Tibial nerve (tissue), 4 donors: ENCODE results near the gene SPATA16. TPM values are rescaled to one million over a fixed set of nuclear protein-coding genes. Genes with fewer than 3 reads are reported as not detected.
"Not testable (repeated sequence)": the region's sequence is repeated elsewhere in the genome, so short reads cannot be mapped to it uniquely, and the experiment has no call there.

ENCODE experiments used
- DNase-seq, 2 donors: peaks; one replicate each; pipeline ENCODE4 v3.0.0-alpha.2; 2019; ENCODE audit warnings: low spot score in 2 of 2
- H3K27ac ChIP-seq, 4 donors: fragments of 200-600 bp; sonication (generic) in 3 of 4; one replicate each; pipeline ENCODE4 v1.5.1; 2017 to 2019; ENCODE audit warnings: mild to moderate bottlenecking in 1 of 4
- H3K27me3 ChIP-seq, 2 donors: fragments of 200-600 bp; sonication (generic) in 1 of 2; one replicate each; pipeline versions ENCODE4 v1.5.1 to v1.6.0; 2017 to 2019
- H3K36me3 ChIP-seq, 3 donors: fragments of 200-600 bp; sonication (generic); one replicate each; pipeline ENCODE4 v1.5.1; 2018 to 2019
- H3K4me1 ChIP-seq, 4 donors: fragments of 200-600 bp; sonication (generic) in 3 of 4; one replicate each; pipeline ENCODE4 v1.5.1; 2017 to 2019
- H3K4me3 ChIP-seq, 4 donors: fragments of 200-600 bp; sonication (generic) in 3 of 4; one replicate each; pipeline ENCODE4 v1.5.1; 2017 to 2019; ENCODE audit warnings: mild to moderate bottlenecking in 1 of 4, moderate library complexity in 1 of 4
- H3K9me3 ChIP-seq, 4 donors: fragments of 200-600 bp; sonication (generic) in 3 of 4; one replicate each; pipeline ENCODE4 v1.5.1; 2017 to 2019
- EP300 ChIP-seq, 2 donors: sonication (generic); formaldehyde crosslinking; IDR thresholded peaks; one replicate each; pipeline ENCODE4 v1.6.1; 2017; ENCODE audit warnings: antibody characterized with exemption in 2 of 2, mild to moderate bottlenecking in 1 of 2
- POLR2A ChIP-seq, 2 donors: fragments of 450-650 bp; IDR thresholded peaks; one replicate each; pipeline ENCODE4 v1.6.1; 2017; ENCODE audit warnings: antibody characterized with exemption in 2 of 2, mild to moderate bottlenecking in 2 of 2, moderate library complexity in 2 of 2
- WGBS, 2 donors: methylation state at CpG; one replicate each; pipeline ENCODE4 v1.1.5; 2018; 5-methylcytosine and 5-hydroxymethylcytosine counted together
- total RNA-seq, 4 donors: library from RNA; depleted of rRNA; stranded (reverse); fragments of >200 nt; gene quantifications; one replicate each; pipeline ENCODE4 v1.1.0, GENCODE V29; 2016
- TF ChIP-seq, protein P1 (sequence below), 5 experiments: fragments of 200-600 bp in 3 of 5; fragments of 450-650 bp in 2 of 5; sonication (generic) in 3 of 5; IDR thresholded peaks; one replicate each; pipeline ENCODE4 v1.5.1; 2016 to 2019; ENCODE audit warnings: antibody characterized with exemption in 5 of 5, mild to moderate bottlenecking in 3 of 5, moderate library complexity in 2 of 5

The SPATA16 gene
- total RNA-seq, 4 donors from 2014 or later = not detected

DNA sequence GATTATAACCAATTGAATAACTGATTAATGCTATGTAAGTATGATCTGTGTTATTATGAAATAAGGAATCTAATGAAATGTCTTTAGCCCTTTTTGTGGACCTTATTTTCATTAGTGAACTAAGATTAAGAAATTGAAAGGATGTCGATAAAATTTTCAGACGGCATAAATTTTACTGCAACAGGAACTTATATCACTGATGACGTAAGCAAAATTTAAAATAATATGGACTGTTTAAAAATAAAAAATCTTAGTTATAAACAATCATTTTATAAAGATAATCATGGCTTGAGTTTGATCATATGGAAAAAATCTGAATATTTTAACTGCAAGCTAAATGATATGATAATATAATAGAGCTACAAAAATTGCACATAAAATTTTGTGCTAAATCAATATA is 112.7 kb downstream of the SPATA16 start:
- 97% methylated on average over 3 of the region's 3 CpGs for WGBS, 2 donors
- TF ChIP-seq, protein P1, sequence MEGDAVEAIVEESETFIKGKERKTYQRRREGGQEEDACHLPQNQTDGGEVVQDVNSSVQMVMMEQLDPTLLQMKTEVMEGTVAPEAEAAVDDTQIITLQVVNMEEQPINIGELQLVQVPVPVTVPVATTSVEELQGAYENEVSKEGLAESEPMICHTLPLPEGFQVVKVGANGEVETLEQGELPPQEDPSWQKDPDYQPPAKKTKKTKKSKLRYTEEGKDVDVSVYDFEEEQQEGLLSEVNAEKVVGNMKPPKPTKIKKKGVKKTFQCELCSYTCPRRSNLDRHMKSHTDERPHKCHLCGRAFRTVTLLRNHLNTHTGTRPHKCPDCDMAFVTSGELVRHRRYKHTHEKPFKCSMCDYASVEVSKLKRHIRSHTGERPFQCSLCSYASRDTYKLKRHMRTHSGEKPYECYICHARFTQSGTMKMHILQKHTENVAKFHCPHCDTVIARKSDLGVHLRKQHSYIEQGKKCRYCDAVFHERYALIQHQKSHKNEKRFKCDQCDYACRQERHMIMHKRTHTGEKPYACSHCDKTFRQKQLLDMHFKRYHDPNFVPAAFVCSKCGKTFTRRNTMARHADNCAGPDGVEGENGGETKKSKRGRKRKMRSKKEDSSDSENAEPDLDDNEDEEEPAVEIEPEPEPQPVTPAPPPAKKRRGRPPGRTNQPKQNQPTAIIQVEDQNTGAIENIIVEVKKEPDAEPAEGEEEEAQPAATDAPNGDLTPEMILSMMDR (IDR thresholded peaks at IDR 0.05) = no peak
- Histone ChIP-seq H3K4me3 (no peak overlapping the region), H3K27ac (no peak overlapping the region), H3K36me3 (no peaks in the 10 kb centered on the region), H3K4me1 (no peaks in the 10 kb centered on the region), H3K9me3 (no peaks in the 10 kb centered on the region), H3K27me3 (no peaks in the 10 kb centered on the region)
- no peak for DNase-seq

DNA sequence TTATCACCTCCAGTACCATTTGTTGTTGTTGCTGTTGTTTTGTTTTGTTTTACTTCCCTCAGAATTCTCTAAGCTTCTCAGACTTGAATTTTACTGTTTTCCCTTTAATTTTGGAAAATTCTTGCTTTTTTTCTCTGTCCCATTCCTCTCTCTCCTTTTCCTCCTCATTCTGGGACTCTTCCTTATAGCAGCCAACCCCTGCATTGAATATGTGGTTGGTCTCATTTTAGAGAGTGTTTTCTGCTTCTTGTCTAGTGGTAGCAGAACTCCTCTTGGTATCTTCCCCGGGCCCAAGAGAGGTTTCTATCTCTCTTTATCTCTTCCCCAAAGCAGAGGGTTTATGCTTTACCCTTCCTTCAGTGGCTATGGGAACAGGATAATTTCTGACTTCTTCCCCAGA is 113.6 kb downstream of the SPATA16 start:
- Histone ChIP-seq H3K4me3 (no peak overlapping the region), H3K4me1 (no peaks in the 10 kb centered on the region), H3K36me3 (no peaks in the 10 kb centered on the region), H3K9me3 (no peaks in the 10 kb centered on the region), H3K27ac (no peak overlapping the region), H3K27me3 (no peaks in the 10 kb centered on the region)
- DNase-seq = no peak
- TF ChIP-seq, protein P1 (IDR thresholded peaks at IDR 0.05) = no peak
- TF ChIP-seq POLR2A (IDR thresholded peaks at IDR 0.05) (no peak), EP300 (IDR thresholded peaks at IDR 0.05) (no peak)
- WGBS, 2 donors = 78 to 88% methylated on average over 1 of the region's 1 CpG

DNA sequence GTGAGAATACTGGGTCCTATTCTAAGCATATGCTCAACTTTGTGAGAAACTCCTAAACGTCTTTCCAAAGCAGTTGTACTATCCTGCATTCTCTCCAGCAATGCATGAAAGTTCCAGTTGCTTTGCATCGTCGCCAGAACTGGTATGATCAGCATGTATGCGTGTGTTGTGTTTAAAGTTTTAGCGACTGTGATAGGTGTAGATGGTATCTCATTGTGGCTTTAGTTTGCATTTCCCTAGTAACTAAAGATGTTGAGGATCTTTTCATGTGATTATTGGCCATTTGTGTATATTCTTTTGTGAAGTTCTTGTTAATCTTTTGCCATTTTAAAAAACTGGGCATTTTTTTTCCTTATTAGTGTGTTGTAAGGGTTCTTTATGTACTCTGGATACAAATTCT is 115.1 kb downstream of the SPATA16 start:
- Histone ChIP-seq H3K27me3 (no peaks in the 10 kb centered on the region), H3K4me1 (no peaks in the 10 kb centered on the region), H3K36me3 (no peaks in the 10 kb centered on the region), H3K27ac (no peak overlapping the region), H3K9me3 (no peaks in the 10 kb centered on the region), H3K4me3 (no peak overlapping the region)
- no peak for DNase-seq
- WGBS, 2 donors = 78 to 81% methylated on average over 5 of the region's 5 CpGs
- TF ChIP-seq EP300 (IDR thresholded peaks at IDR 0.05) (no peak), POLR2A (IDR thresholded peaks at IDR 0.05) (no peak)
- TF ChIP-seq, protein P1 (IDR thresholded peaks at IDR 0.05) = no peak

DNA sequence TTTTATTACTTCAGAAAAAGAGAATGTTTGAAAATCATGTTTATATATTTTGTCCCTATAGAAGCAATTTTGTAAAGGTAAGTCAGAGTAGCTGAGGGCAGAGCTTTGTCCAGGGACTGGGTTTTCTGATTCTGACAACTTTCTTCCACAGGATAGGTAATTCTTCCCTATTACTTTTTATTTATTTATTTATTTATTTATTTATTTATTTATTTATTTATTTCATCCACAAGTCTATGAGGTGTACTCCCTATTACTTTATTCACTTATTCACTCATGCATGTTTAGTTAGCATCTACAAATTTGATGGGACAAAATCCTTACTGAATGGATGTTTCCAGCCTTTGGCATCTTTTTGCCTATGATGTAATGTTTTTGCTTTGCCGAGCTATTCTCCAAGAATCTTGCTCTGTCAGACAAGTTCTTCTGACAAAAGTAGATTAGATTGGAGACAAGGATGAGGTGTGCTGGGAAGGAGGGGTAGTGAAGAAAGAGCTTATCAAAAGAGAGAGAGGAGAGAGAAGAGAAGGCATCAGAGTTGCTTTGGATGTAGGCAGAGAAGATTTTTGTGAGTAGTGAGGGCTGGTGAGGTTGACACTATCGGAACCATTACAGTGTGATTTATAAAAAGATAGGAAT is 119.4 kb downstream of the SPATA16 start:
- 77 to 79% methylated on average over 2 of the region's 2 CpGs for WGBS, 2 donors
- Histone ChIP-seq H3K4me1 (no peaks in the 10 kb centered on the region), H3K9me3 (no peaks in the 10 kb centered on the region), H3K27ac (no peak overlapping the region), H3K4me3 (no peak overlapping the region), H3K27me3 (no peaks in the 10 kb centered on the region), H3K36me3 (no peaks in the 10 kb centered on the region)
- DNase-seq = no peak
- TF ChIP-seq EP300 (IDR thresholded peaks at IDR 0.05) (no peak), POLR2A (IDR thresholded peaks at IDR 0.05) (no peak)
- TF ChIP-seq, protein P1 (IDR thresholded peaks at IDR 0.05) = no peak

DNA sequence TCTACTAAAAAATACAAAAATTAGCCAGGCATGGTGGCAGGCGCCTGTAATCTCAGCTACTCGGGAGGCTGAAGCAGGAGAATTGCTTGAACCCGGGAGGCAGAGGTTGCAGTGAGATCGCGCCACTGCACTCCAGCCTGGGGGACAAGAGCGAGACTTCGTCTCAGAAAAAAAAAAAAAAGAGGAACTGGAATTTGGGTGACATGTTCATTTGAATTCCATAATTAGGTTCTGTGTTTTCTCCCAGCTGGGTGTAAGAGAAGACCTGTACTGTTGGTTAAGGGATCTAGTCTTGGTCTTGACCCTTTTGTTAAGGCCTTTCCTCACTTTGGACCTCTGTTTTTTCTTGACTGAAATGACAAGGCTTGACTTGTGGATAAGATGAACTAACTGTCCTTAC is 120.9 kb downstream of the SPATA16 start:
- H3K4me3 ChIP-seq, DNase-seq, H3K27ac ChIP-seq, H3K4me1 ChIP-seq, H3K9me3 ChIP-seq, H3K36me3 ChIP-seq, H3K27me3 ChIP-seq: not testable (repeated sequence)
- WGBS, 2 donors = 94% methylated on average over 7 of the region's 7 CpGs

DNA sequence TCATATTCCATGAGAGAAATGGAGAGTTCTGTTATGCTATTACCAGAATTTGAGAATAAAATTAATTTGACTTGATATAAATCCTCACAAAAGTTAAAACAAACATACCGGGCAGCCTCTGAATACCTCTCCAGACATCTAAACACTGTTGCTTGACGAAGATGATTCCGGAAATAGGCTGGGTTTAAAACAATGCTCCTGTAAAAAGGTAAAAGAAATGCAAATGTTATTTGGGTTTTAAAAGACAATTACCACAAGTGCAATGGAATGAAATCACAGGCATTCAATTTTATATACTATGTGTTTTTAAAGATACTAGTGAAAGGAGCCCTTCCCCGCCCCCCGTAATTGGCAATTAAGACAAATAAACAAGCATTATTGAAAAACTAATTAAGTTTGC is 121.7 kb downstream of the SPATA16 start:
- H3K36me3 ChIP-seq = no peaks in the 10 kb centered on the region
- no peaks in the 10 kb centered on the region for H3K27me3 ChIP-seq
- TF ChIP-seq EP300 (IDR thresholded peaks at IDR 0.05) (no peak), POLR2A (IDR thresholded peaks at IDR 0.05) (no peak)
- TF ChIP-seq, protein P1 (IDR thresholded peaks at IDR 0.05) = no peak
- DNase-seq = no peak
- H3K9me3 ChIP-seq = no peaks in the 10 kb centered on the region
- WGBS, 2 donors = 91 to 92% methylated on average over 5 of the region's 5 CpGs
- no peaks in the 10 kb centered on the region for H3K4me1 ChIP-seq
- no peak overlapping the region for H3K27ac ChIP-seq
- no peak overlapping the region for H3K4me3 ChIP-seq
